AG04450 (cell line): ENCODE data around the gene NTNG1. TPM values are rescaled to one million over a fixed set of nuclear protein-coding genes. Genes with fewer than 3 reads are reported as not detected.

Experiments used
- CTCF ChIA-PET: fragments of 300-600, 350-600 bp; formaldehyde crosslinking; extraction: SDS; loops from one replicate; lab custom pipeline; 2022; ENCODE audit warnings: antibody characterized with exemption, inconsistent platforms; lab: Charles Lee
- POLR2A ChIA-PET: fragments of 350-600 bp; formaldehyde crosslinking; extraction: SDS; loops from one replicate; lab custom pipeline; 2021; ENCODE audit warnings: antibody characterized with exemption, inconsistent platforms; lab: Yijun Ruan, JAX
- DNase-seq: peaks from one replicate; pipeline ENCODE4 v3.0.0-alpha.2; 2011; ENCODE audit warnings: low read depth, low spot score
- H3K27ac ChIP-seq: one replicate; pipeline ENCODE4 v1.5.1; 2012; ENCODE audit warnings: low read depth, low read length, control low read depth
- H3K27me3 ChIP-seq: one replicate; pipeline ENCODE4 v1.6.0; 2012; ENCODE audit warnings: low read length; ENCODE audit not compliant: control insufficient read depth, insufficient read depth
- H3K4me3 ChIP-seq: 2 replicates; pipeline ENCODE4 v1.5.1; 2011; ENCODE audit warnings: mild to moderate bottlenecking, low read depth, low read length, control low read depth
- H3K9me3 ChIP-seq: 2 replicates; pipeline ENCODE4 v1.5.1; 2012; ENCODE audit warnings: low read length; ENCODE audit not compliant: control insufficient read depth, insufficient read depth
- polyA plus RNA-seq: library from polyadenylated mRNA; depleted of rRNA; stranded (reverse); fragments of >200 nt; gene quantifications from 2 replicates; pipeline ENCODE4 v1.2.3, GENCODE V29; 2011
- TF ChIP-seq, protein P1 (sequence below): IDR thresholded peaks from 2 replicates; pipeline ENCODE4 v1.5.1; 2011; ENCODE audit warnings: low read depth, low read length, control low read depth, inconsistent platforms

The NTNG1 gene
- polyA plus RNA-seq, 1 experiment = 0.32 TPM

DNA sequence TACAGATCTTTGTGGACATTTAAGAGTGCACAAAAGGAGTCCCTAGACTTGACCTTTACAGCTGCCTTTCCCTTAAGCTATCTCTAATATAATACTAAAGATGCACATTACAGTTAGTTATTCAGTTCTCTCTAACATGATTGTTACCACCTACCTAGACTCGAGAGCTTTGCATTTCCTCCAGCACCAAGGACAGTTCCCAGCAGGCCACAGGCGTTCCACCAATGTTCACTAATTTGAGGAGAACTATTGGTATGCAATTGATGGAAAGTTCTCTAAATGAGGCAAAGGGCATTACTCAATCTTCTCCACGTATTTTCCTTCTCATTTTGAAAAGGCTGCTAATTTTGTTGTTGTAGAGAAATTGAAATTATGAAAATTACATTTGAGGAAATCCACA lies 5.4 kb upstream of the NTNG1 start:
- ChIA-PET CTCF (interaction anchor here (0.5 kb wide), 1 partner anchor 151 kb away, joined by 4 read pairs; no protein-coding TSS in a partner anchor), POLR2A (no interaction called here)
- peak; percentile 11 for DNase-seq
- H3K9me3 ChIP-seq = no peaks in the 10 kb centered on the region
- no peaks in the 10 kb centered on the region for H3K27me3 ChIP-seq
- no peak overlapping the region for H3K27ac ChIP-seq
- H3K4me3 ChIP-seq = no peak overlapping the region
- TF ChIP-seq, protein P1, sequence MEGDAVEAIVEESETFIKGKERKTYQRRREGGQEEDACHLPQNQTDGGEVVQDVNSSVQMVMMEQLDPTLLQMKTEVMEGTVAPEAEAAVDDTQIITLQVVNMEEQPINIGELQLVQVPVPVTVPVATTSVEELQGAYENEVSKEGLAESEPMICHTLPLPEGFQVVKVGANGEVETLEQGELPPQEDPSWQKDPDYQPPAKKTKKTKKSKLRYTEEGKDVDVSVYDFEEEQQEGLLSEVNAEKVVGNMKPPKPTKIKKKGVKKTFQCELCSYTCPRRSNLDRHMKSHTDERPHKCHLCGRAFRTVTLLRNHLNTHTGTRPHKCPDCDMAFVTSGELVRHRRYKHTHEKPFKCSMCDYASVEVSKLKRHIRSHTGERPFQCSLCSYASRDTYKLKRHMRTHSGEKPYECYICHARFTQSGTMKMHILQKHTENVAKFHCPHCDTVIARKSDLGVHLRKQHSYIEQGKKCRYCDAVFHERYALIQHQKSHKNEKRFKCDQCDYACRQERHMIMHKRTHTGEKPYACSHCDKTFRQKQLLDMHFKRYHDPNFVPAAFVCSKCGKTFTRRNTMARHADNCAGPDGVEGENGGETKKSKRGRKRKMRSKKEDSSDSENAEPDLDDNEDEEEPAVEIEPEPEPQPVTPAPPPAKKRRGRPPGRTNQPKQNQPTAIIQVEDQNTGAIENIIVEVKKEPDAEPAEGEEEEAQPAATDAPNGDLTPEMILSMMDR = no peak

DNA sequence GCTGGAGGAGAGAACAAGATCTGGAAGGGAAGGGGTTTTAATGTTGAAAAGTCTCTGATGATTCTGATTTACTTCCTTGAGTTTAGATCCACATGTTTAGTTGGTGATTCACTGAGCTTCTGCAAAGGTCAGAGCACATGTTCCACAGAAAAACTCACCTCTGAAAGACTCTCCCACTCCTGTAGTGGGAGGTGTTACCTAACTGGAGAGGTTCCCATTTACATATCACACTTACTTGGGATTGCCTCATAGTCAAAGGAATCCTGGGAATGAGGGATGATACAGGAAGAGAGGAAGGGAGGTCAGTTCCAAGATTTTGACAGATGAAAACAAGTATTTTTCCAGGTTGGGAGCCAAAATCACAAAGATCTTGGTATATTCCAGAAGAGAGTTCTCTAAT lies 2.7 kb upstream of the NTNG1 start:
- TF ChIP-seq, protein P1 = no peak
- Histone ChIP-seq H3K27me3 (no peaks in the 10 kb centered on the region), H3K4me3 (no peak overlapping the region), H3K9me3 (no peaks in the 10 kb centered on the region), H3K27ac (no peak overlapping the region)
- ChIA-PET CTCF (no interaction called here), POLR2A (no interaction called here)
- no peak for DNase-seq

DNA sequence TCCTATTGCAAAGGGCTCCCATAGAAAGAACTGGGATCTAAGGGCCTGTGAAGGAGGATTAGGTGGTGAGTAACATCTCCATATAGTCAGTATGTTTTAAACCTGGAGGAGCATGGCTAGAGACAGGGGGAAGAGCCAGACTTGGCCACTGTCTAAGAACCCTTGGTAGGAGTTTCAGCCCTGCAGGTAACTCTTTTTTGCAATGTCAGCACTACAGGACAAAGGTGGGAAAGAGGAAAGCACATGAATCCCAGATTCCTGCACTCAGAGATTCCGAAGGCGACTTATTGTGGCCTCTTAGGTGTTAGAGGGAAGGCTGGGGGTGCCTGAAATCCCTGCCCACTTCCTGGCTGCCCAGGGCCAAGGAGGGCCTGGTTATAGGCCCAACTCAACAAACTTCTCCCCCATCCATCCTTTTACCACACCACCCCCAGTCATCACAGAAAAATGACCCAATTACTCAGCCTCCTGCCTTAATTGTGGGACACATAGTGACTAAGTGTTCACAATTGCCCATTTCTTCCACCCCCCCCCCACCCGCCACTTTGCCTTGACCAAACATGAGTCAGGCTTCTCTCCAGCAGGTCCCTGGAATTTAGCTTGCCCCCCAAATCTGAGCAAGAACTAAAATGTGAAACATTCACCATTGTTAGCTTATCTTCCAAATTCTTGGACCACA lies 1.9 kb upstream of the NTNG1 start:
- no peak for DNase-seq

DNA sequence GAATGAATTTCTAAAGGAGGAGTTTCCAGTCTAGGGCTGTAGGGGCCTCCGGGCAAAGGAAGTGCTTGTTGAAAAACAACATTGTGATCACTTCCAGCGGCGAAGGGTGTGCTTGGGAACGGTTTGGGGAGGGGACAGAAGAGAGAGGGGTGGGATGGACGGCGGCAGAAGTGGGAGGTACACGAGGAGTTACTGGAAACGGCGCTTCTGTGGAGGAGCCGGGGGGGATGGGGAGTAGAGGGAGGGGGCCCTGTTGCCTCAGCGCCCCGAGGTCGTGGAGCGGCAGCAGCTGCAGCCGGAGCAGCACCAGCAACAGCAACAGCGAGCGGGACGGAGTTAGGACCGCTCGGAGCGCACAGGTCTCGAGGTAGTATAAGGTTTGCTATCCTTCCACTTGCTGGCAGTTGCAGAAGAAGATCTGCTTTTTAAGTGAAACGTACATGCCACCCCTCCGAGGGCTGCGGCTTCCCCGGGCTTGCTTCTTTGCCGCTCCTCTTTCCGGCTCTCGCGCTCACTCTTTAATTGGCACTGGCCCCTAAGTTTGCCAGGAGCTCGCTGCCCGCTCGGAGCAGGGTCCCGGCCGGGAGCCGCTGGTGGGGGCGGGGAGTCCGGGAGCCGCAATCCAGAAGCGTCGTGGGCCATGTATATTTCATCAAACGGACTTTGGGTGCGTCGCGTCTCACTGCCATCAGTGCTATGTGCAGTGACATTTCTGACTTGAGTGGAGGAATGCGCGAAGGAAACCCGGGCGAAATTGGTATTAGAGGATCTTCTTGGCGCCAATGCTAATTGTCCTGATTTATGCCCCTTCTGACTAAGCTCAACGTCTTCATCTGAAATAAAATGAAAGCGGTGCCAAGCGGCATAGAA lies 771 bp upstream of the NTNG1 start:
- H3K9me3 ChIP-seq = no peaks in the 10 kb centered on the region
- peak overlapping the region; percentile 59 for H3K4me3 ChIP-seq
- POLR2A ChIA-PET = no interaction called here
- DNase-seq = no peak
- no peak overlapping the region for H3K27ac ChIP-seq
- no peaks in the 10 kb centered on the region for H3K27me3 ChIP-seq
- CTCF ChIA-PET = no interaction called here
- TF ChIP-seq, protein P1 = no peak

More for the DNA sequence above, 1.9 kb upstream of the NTNG1 start:
- Histone ChIP-seq H3K27ac (no peak overlapping the region), H3K27me3 (no peaks in the 10 kb centered on the region), H3K9me3 (no peaks in the 10 kb centered on the region), H3K4me3 (no peak overlapping the region)
- TF ChIP-seq, protein P1 = no peak
- CTCF ChIA-PET = no interaction called here
- POLR2A ChIA-PET = no interaction called here
